ENCODE measurements around the gene DEF6.

DNA sequence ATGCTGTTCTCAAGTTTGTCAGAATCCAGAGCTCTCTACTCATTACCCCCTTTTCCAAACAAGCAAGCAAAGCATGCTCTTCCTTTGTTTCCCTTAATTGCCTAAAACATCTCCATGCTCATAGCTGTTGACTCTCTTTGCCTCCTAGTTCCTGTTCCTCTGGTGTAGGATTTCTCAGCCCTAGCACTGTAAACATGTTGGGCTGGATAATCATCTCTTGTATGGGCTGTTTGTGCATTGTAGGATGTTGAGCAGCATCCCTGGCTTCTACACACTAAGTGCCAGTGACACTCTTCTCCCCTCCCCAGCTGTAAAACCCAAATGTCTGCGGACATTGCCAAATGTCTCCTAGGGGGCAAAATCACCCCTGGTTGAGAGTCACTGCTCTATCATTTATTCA, 58.8 kb downstream of the DEF6 start:
- TF ChIP-seq CTCF (IDR thresholded peaks at IDR 0.05) (no peak), POLR2AphosphoS5 (IDR thresholded peaks at IDR 0.05) (no peak), POLR2A (IDR thresholded peaks at IDR 0.05) (no peak), EP300 (IDR thresholded peaks at IDR 0.05) (no peak)
